GM12874 (cell line): ENCODE data around the gene TMCO6.

ENCODE experiments used
- TF ChIP-seq, protein P1 (sequence below): IDR thresholded peaks from 2 replicates; pipeline ENCODE4 v1.5.1; 2011; ENCODE audit warnings: low read depth, mild to moderate bottlenecking, control low read depth, low read length, moderate library complexity; ENCODE audit not compliant: insufficient read depth

TMCO6 gene

DNA sequence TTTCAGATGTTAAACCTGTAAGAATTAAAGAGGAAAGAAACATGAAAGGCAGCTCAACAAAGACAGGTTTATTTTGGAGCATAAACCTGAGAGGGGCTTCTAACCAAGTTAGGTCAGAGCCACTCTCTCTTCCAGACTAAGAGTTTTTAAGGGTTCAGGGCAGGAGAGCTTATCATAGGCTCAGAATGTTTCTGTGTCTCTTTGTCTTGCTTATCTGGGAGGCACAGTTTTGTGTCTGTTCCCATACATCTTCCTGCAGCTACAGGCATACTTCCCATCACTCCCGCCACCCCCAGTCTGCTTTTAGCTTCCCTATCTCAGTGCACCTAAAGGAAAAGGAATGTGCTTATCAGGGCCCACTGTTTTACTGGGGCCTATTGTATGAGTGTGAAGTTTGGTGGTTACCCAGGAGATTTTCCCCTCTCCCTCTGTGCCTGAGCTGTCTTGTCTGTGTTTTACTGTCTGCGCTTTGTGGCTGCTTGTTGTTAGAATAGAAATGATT lies 28.2 kb upstream of the TMCO6 start:
- TF ChIP-seq, protein P1, sequence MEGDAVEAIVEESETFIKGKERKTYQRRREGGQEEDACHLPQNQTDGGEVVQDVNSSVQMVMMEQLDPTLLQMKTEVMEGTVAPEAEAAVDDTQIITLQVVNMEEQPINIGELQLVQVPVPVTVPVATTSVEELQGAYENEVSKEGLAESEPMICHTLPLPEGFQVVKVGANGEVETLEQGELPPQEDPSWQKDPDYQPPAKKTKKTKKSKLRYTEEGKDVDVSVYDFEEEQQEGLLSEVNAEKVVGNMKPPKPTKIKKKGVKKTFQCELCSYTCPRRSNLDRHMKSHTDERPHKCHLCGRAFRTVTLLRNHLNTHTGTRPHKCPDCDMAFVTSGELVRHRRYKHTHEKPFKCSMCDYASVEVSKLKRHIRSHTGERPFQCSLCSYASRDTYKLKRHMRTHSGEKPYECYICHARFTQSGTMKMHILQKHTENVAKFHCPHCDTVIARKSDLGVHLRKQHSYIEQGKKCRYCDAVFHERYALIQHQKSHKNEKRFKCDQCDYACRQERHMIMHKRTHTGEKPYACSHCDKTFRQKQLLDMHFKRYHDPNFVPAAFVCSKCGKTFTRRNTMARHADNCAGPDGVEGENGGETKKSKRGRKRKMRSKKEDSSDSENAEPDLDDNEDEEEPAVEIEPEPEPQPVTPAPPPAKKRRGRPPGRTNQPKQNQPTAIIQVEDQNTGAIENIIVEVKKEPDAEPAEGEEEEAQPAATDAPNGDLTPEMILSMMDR, result no peak

GRCh38 chr5:140622301-140622700 lies 16.9 kb upstream of the TMCO6 start:
- TF ChIP-seq, protein P1, result no peak

DNA sequence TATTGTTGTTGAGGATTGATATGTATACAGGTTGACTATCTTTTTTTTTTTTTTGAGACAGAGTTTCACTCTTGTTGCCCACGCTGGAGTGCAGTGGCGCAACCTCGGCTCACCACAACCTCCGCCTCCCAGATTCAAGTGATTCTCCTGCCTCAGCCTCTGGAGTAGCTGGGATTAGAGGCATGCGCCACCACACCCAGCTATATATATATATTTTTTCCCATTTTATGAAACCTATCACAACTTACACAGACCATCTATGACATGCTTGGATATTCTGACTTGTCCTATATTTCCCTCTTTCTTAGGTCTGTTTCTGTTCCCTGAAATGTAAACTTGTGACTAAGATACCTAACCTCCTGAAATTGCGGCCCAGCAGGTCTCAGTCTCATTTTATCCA lies 11.3 kb upstream of the TMCO6 start:
- TF ChIP-seq, protein P1, result no peak

DNA sequence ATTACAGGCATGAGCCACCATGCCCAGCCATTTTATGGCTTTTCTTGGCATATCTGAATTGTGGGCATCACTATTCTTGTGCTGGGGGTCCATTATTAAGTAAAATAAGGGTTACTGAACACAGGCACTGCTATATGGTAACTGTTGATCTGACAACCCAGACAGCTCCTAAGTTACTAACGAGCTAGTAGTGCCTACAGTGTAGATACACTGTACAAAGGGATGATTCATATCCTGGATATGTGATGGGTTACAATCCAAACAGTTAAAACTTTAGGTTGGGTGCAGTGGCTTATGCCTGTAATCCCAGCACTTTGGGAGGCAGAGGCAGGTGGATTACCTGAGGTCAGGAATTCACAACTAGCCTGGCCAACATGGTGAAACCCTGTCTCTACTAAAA lies 10.5 kb upstream of the TMCO6 start:
- TF ChIP-seq, protein P1, result no peak

- TF ChIP-seq, protein P1, result no peak
Observed at GRCh38 chr5:140630292-140631035, 8.8 kb upstream of the TMCO6 start.

GRCh38 chr5:140631036-140631417 lies 8.2 kb upstream of the TMCO6 start:
- TF ChIP-seq, protein P1, result no peak

- TF ChIP-seq, protein P1, result no peak
Observed at GRCh38 chr5:140631831-140632365, 7.4 kb upstream of the TMCO6 start.
